PC-3 (cell line): ENCODE results near the gene ADGRG1. TPM values are rescaled to one million over a fixed set of nuclear protein-coding genes. Genes with fewer than 3 reads are reported as not detected.

Experiments used
- ATAC-seq: fragments of 200-7000 bp; cut with Tn5 transposase; 2 replicates; pipeline ENCODE4 v1.9.1; 2020; ENCODE audit warnings: mild to moderate bottlenecking, moderate library complexity
- BruUV-seq: library from RNA; stranded (reverse); fragments of 400-500 nt; replicated peaks from 2 replicates; lab custom pipeline; 2021; lab: Mats Ljungman, UMichigan
- CTCF ChIA-PET: fragments of 300-600 bp; sonication (Branson Sonifier 250); formaldehyde crosslinking; loops from one replicate; lab custom pipeline; 2022; ENCODE audit warnings: antibody characterized with exemption; lab: Charles Lee
- POLR2A ChIA-PET: fragments of 300-600 bp; sonication (Branson Sonifier 250); formaldehyde crosslinking; loops from one replicate; lab custom pipeline; 2022; ENCODE audit warnings: antibody characterized with exemption; ENCODE audit not compliant: unreplicated experiment; lab: Charles Lee
- DNase-seq: peaks from one replicate; pipeline ENCODE4 v3.0.0-alpha.2; 2015
- H2AFZ ChIP-seq: fragments of 300-600 bp; sonication (generic); 2 replicates; pipeline ENCODE4 v1.6.0; 2016; ENCODE audit warnings: antibody characterized with exemption, low read length
- H3F3A ChIP-seq: fragments of 300-600 bp; sonication (generic); one replicate; pipeline ENCODE4 v1.6.0; 2017; ENCODE audit warnings: antibody characterized with exemption, low read length, control low read depth, mild to moderate bottlenecking; ENCODE audit not compliant: unreplicated experiment
- H3K27ac ChIP-seq: fragments of 300-600 bp; sonication (generic); 2 replicates; pipeline ENCODE4 v1.5.1; 2016; ENCODE audit warnings: mild to moderate bottlenecking, low read length
- H3K27me3 ChIP-seq: fragments of 300-600 bp; sonication (generic); 2 replicates; pipeline ENCODE4 v1.6.1; 2016; ENCODE audit warnings: low read length, mixed read lengths
- H3K36me3 ChIP-seq: fragments of 300-600 bp; sonication (generic); 2 replicates; pipeline ENCODE4 v1.6.1; 2016; ENCODE audit warnings: low read depth, mixed run types, low read length, mixed read lengths
- H3K4me1 ChIP-seq: fragments of 300-600 bp; sonication (generic); 2 replicates; pipeline ENCODE4 v1.5.1; 2016; ENCODE audit warnings: low read length; ENCODE audit not compliant: insufficient read depth
- H3K4me2 ChIP-seq: fragments of 300-600 bp; sonication (generic); 2 replicates; pipeline ENCODE4 v1.6.0; 2016; ENCODE audit warnings: low read length
- H3K4me3 ChIP-seq: fragments of 300-600 bp; sonication (generic); 2 replicates; pipeline ENCODE4 v1.5.1; 2016; ENCODE audit warnings: mild to moderate bottlenecking, low read length, mixed read lengths
- H3K79me2 ChIP-seq: fragments of 300-600 bp; sonication (generic); 2 replicates; pipeline ENCODE4 v1.6.1; 2017; ENCODE audit warnings: low read length, mixed read lengths
- H3K9ac ChIP-seq: fragments of 300-600 bp; sonication (generic); 2 replicates; pipeline ENCODE4 v1.6.0; 2016; ENCODE audit warnings: mild to moderate bottlenecking, low read length
- H3K9me2 ChIP-seq: fragments of 300-600 bp; sonication (generic); replicated peaks from 2 replicates; pipeline ENCODE4 v1.6.1; 2016; ENCODE audit warnings: mixed run types, low read length, mixed read lengths
- H3K9me3 ChIP-seq: fragments of 300-600 bp; sonication (generic); 2 replicates; pipeline ENCODE4 v1.6.1; 2016; ENCODE audit warnings: low read length, mixed read lengths
- H4K20me1 ChIP-seq: fragments of 300-600 bp; sonication (generic); 2 replicates; pipeline ENCODE4 v1.6.1; 2016; ENCODE audit warnings: low read length, mixed read lengths
- CTCF ChIP-seq: fragments of 300-600 bp; sonication (generic); conservative IDR thresholded peaks from 2 replicates; pipeline ENCODE4 v1.5.1; 2017; ENCODE audit warnings: antibody characterized with exemption, low read depth, mild to moderate bottlenecking, low read length
- EZH2 ChIP-seq: fragments of 300-600 bp; sonication (generic); IDR thresholded peaks from one replicate; pipeline ENCODE4 v1.6.1; 2017; ENCODE audit warnings: antibody characterized with exemption, mild to moderate bottlenecking, low read length; ENCODE audit not compliant: unreplicated experiment
- EZH2phosphoT487 ChIP-seq: fragments of 300-600 bp; sonication (generic); IDR thresholded peaks from 2 replicates; pipeline ENCODE4 v1.6.1; 2018; ENCODE audit warnings: mild to moderate bottlenecking, antibody characterized with exemption, low read length, borderline replicate concordance
- intact Hi-C: fragments of 100-400 bp; cut with micrococcal nuclease; formaldehyde crosslinking; loops from 2 replicates; pipeline ENCODE4 v1.9.0; 2023
- total RNA-seq: library from RNA; depleted of rRNA; stranded (reverse); fragments of >200 nt; gene quantifications from 2 replicates; pipeline ENCODE4 v1.2.3, GENCODE V29; 2014

Gene ADGRG1
- total RNA-seq, 1 experiment from 2014 or later = 33.7 TPM

DNA sequence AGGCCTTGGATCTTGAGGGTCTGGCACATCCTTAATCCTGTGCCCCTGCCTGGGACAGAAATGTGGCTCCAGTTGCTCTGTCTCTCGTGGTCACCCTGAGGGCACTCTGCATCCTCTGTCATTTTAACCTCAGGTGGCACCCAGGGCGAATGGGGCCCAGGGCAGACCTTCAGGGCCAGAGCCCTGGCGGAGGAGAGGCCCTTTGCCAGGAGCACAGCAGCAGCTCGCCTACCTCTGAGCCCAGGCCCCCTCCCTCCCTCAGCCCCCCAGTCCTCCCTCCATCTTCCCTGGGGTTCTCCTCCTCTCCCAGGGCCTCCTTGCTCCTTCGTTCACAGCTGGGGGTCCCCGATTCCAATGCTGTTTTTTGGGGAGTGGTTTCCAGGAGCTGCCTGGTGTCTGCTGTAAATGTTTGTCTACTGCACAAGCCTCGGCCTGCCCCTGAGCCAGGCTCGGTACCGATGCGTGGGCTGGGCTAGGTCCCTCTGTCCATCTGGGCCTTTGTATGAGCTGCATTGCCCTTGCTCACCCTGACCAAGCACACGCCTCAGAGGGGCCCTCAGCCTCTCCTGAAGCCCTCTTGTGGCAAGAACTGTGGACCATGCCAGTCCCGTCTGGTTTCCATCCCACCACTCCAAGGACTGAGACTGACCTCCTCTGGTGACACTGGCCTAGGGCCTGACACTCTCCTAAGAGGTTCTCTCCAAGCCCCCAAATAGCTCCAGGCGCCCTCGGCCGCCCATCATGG is 35.7 kb downstream of the ADGRG1 start:
- Histone ChIP-seq H3F3A (no peaks in the 10 kb centered on the region), H3K4me3 (no peak overlapping the region), H3K9ac (no peak overlapping the region), H3K27me3 (no peaks in the 10 kb centered on the region), H3K4me2 (no peak overlapping the region), H3K9me2 (no peaks in the 10 kb centered on the region), H4K20me1 (no peaks in the 10 kb centered on the region), H3K9me3 (no peaks in the 10 kb centered on the region), H3K4me1 (no peaks in the 10 kb centered on the region), H3K79me2 (no peaks in the 10 kb centered on the region), H2AFZ (no peak overlapping the region), H3K27ac (no peak overlapping the region), H3K36me3 (no peaks in the 10 kb centered on the region)
- TF ChIP-seq CTCF = no peak
- TF ChIP-seq EZH2phosphoT487 = no peak
- TF ChIP-seq EZH2 = no peak
- no peak for DNase-seq
- intact Hi-C loops = no loop called here
- no peak for ATAC-seq
- POLR2A ChIA-PET = no interaction called here
- TSS peak; percentile 41 for BruUV-seq
- CTCF ChIA-PET = no interaction called here

- Histone ChIP-seq H3K36me3 (no peaks in the 10 kb centered on the region), H3K9me2 (no peaks in the 10 kb centered on the region), H3F3A (no peaks in the 10 kb centered on the region), H3K9me3 (no peaks in the 10 kb centered on the region), H4K20me1 (no peaks in the 10 kb centered on the region), H3K4me2 (no peak overlapping the region), H3K4me1 (no peaks in the 10 kb centered on the region), H3K27ac (no peak overlapping the region), H3K79me2 (no peaks in the 10 kb centered on the region), H3K4me3 (no peak overlapping the region), H3K9ac (no peak overlapping the region), H3K27me3 (no peaks in the 10 kb centered on the region), H2AFZ (no peak overlapping the region)
- no TSS peak for BruUV-seq
- DNase-seq = no peak
- ChIA-PET POLR2A (no interaction called here), CTCF (interaction anchor here (0.6 kb wide), 1 partner anchor 42 kb away, joined by 8 read pairs; no protein-coding TSS in a partner anchor)
- intact Hi-C loops = no loop called here
- ATAC-seq = no peak
- no peak for TF ChIP-seq EZH2phosphoT487
- TF ChIP-seq EZH2 = no peak
- TF ChIP-seq CTCF = no peak
Observed at GRCh38 chr16:57664662-57665025, 36.2 kb downstream of the ADGRG1 start.

GRCh38 chr16:57665541-57665940 is 37.1 kb downstream of the ADGRG1 start:
- no peaks in the 10 kb centered on the region for H4K20me1 ChIP-seq
- no peaks in the 10 kb centered on the region for H3K27me3 ChIP-seq
- H3K79me2 ChIP-seq = no peaks in the 10 kb centered on the region
- POLR2A ChIA-PET = no interaction called here
- H2AFZ ChIP-seq = no peak overlapping the region
- H3K4me1 ChIP-seq = no peaks in the 10 kb centered on the region
- CTCF ChIA-PET = no interaction called here
- H3K9me2 ChIP-seq = no peaks in the 10 kb centered on the region
- H3K27ac ChIP-seq = no peak overlapping the region
- H3K4me2 ChIP-seq = no peak overlapping the region
- TF ChIP-seq CTCF (no peak), EZH2 (no peak), EZH2phosphoT487 (no peak)
- no peaks in the 10 kb centered on the region for H3F3A ChIP-seq
- no peaks in the 10 kb centered on the region for H3K9me3 ChIP-seq
- H3K36me3 ChIP-seq = no peaks in the 10 kb centered on the region
- H3K9ac ChIP-seq = no peak overlapping the region
- BruUV-seq = no TSS peak
- DNase-seq (no peak), ATAC-seq (no peak)
- intact Hi-C loops = no loop called here
- no peak overlapping the region for H3K4me3 ChIP-seq
